GM21786 (cell line): Measurements from ENCODE around the gene INHBC.

Source experiments
- ATAC-seq: cut with Tn5 transposase; IDR thresholded peaks from one replicate; pipeline ENCODE4 v1.9.1; 2021; ENCODE audit not compliant: unreplicated experiment

Gene INHBC

GRCh38 chr12:57452937-57453509 lies 18.4 kb downstream of the INHBC start:
- peak; percentile 48 for ATAC-seq

- no peak for ATAC-seq
Measured at GRCh38 chr12:57454213-57454565, 19.6 kb downstream of the INHBC start.

- ATAC-seq, result no peak
Measured at GRCh38 chr12:57454566-57455373, 20.2 kb downstream of the INHBC start, which contains the start of gene INHBE. INHBE (plus strand) TSS chr12:57455307; CDS start chr12:57455537, 230 bp downstream.

GRCh38 chr12:57455374-57456144 lies 21.0 kb downstream of the INHBC start:
- ATAC-seq, result no peak

- peak; percentile 28 for ATAC-seq
Measured at GRCh38 chr12:57456145-57456700, 21.6 kb downstream of the INHBC start.

- no peak for ATAC-seq
Measured at GRCh38 chr12:57456737-57457490, 22.3 kb downstream of the INHBC start.

GRCh38 chr12:57458665-57459054 lies 24.1 kb downstream of the INHBC start:
- no peak for ATAC-seq

- ATAC-seq, result peak; percentile 38
Measured at GRCh38 chr12:57459055-57459749, 24.6 kb downstream of the INHBC start.

GRCh38 chr12:57459750-57460467 lies 25.3 kb downstream of the INHBC start, which contains the start of gene GLI1:
GLI1 (plus strand) TSS chr12:57459785; CDS start chr12:57463692, 3,907 bp downstream.
- no peak for ATAC-seq

- no peak for ATAC-seq
Measured at GRCh38 chr12:57460468-57460784, 25.8 kb downstream of the INHBC start.

GRCh38 chr12:57460841-57461275 lies 26.3 kb downstream of the INHBC start:
- no peak for ATAC-seq

- no peak for ATAC-seq
Measured at GRCh38 chr12:57461276-57461916, 26.8 kb downstream of the INHBC start.

- no peak for ATAC-seq
Measured at GRCh38 chr12:57461917-57462250, 27.3 kb downstream of the INHBC start.

- peak; percentile 69 for ATAC-seq
Measured at GRCh38 chr12:57462251-57462911, 27.8 kb downstream of the INHBC start.

- no peak for ATAC-seq
Measured at GRCh38 chr12:57462912-57463253, 28.3 kb downstream of the INHBC start.

GRCh38 chr12:57464569-57464968 lies 30.0 kb downstream of the INHBC start:
- ATAC-seq, result no peak

GRCh38 chr12:57465030-57465746 lies 30.6 kb downstream of the INHBC start:
- ATAC-seq, result no peak
